Naive thymus-derived CD4-positive, alpha-beta T cell (primary cell): ENCODE results near the gene MTHFD2L. TPM values are rescaled to one million over a fixed set of nuclear protein-coding genes. Genes with fewer than 3 reads are reported as not detected.

Source experiments
- ATAC-seq: fragments of 150-1000 bp; cut with Tn5 transposase; 2 replicates; pipeline ENCODE4 v1.10.0; 2021; ENCODE audit warnings: mild to moderate bottlenecking, moderate library complexity
- CTCF ChIA-PET: fragments of 350-600 bp; sonication (Branson Sonifier 250); formaldehyde crosslinking; loops from one replicate; lab custom pipeline; 2021; ENCODE audit warnings: antibody characterized with exemption; lab: Charles Lee
- POLR2A ChIA-PET: fragments of 350-600 bp; sonication (Branson Sonifier 250); formaldehyde crosslinking; loops from one replicate; lab custom pipeline; 2021; ENCODE audit warnings: antibody characterized with exemption, inconsistent platforms; lab: Charles Lee
- DNase-seq, 9 donors: peaks; one replicate each; pipeline versions ENCODE4 v3.0.0 to v3.0.0-alpha.2; 2020 to 2022; ENCODE audit warnings: mixed read lengths in 1 of 9
- H3K27ac ChIP-seq: one replicate; pipeline ENCODE4 v1.7.0; 2013; ENCODE audit warnings: mild to moderate bottlenecking, low read depth, low read length, moderate library complexity
- H3K27me3 ChIP-seq, 2 donors: one replicate each; pipeline ENCODE4 v1.7.0; 2013; ENCODE audit warnings: low read length in 2 of 2, mild to moderate bottlenecking in 2 of 2, moderate library complexity in 2 of 2; ENCODE audit not compliant: control insufficient read depth in 2 of 2, insufficient read depth in 2 of 2
- H3K36me3 ChIP-seq, 3 experiments: 1 replicate in 2 of 3; 2 replicates in 1 of 3; pipeline ENCODE4 v1.7.0; 2013; ENCODE audit warnings: low read length in 3 of 3, mild to moderate bottlenecking in 3 of 3, moderate library complexity in 1 of 3; ENCODE audit not compliant: insufficient read depth in 3 of 3, control insufficient read depth in 2 of 3
- H3K4me1 ChIP-seq, 2 donors: one replicate each; pipeline ENCODE4 v1.7.0; 2013; ENCODE audit warnings: low read length in 2 of 2, mild to moderate bottlenecking in 2 of 2, moderate library complexity in 1 of 2; ENCODE audit not compliant: control insufficient read depth in 2 of 2, insufficient read depth in 2 of 2
- H3K4me3 ChIP-seq: 2 replicates; pipeline ENCODE4 v1.7.0; 2013; ENCODE audit warnings: mild to moderate bottlenecking, low read length
- H3K9me3 ChIP-seq, 3 experiments: 1 replicate in 2 of 3; 2 replicates in 1 of 3; pipeline ENCODE4 v1.7.0; 2013; ENCODE audit warnings: low read length in 3 of 3; ENCODE audit not compliant: control insufficient read depth in 2 of 3
- H3K27ac Mint-ChIP-seq, 9 donors: one replicate each; pipeline ENCODE4 v1.8.0; 2020 to 2022; ENCODE audit warnings: mixed read lengths in 9 of 9, mild to moderate bottlenecking in 8 of 9, moderate library complexity in 5 of 9, inconsistent platforms in 2 of 9
- H3K27me3 Mint-ChIP-seq, 5 donors: one replicate each; pipeline ENCODE4 v1.8.0; 2021 to 2022; ENCODE audit warnings: mixed read lengths in 5 of 5, mild to moderate bottlenecking in 1 of 5
- H3K36me3 Mint-ChIP-seq, 5 donors: one replicate each; pipeline ENCODE4 v1.8.0; 2020 to 2022; ENCODE audit warnings: mixed read lengths in 5 of 5, mild to moderate bottlenecking in 3 of 5, inconsistent platforms in 1 of 5
- H3K4me1 Mint-ChIP-seq, 7 donors: one replicate each; pipeline ENCODE4 v1.8.0; 2020 to 2022; ENCODE audit warnings: mixed read lengths in 7 of 7, mild to moderate bottlenecking in 3 of 7, inconsistent platforms in 1 of 7
- H3K4me3 Mint-ChIP-seq, 10 donors: one replicate each; pipeline ENCODE4 v1.8.0; 2020 to 2022; ENCODE audit warnings: mild to moderate bottlenecking in 10 of 10, mixed read lengths in 10 of 10, moderate library complexity in 6 of 10, inconsistent platforms in 2 of 10
- H3K9me3 Mint-ChIP-seq, 11 donors: one replicate each; pipeline ENCODE4 v1.8.0; 2020 to 2022; ENCODE audit warnings: mixed read lengths in 11 of 11, mild to moderate bottlenecking in 4 of 11, inconsistent platforms in 1 of 11, moderate library complexity in 1 of 11
- intact Hi-C, 2 donors: fragments of 100-400 bp; cut with micrococcal nuclease; formaldehyde crosslinking; loops; one replicate each; pipeline ENCODE4 v1.15.1; 2023
- polyA plus RNA-seq, 2 donors: library from polyadenylated mRNA; unstranded; fragments of 300-500 nt; fragmentation: Illumina TruSeq; gene quantifications; one replicate each; pipeline ENCODE4 v1.2.3, GENCODE V29; 2021
- total RNA-seq, 6 experiments: library from RNA in 5 of 6; stranded (reverse) in 5 of 6; gene quantifications; 1 replicate in 5 of 6; 2 replicates in 1 of 6; pipeline ENCODE4 v1.2.3 and lab custom pipeline; 2021 to 2026

Gene MTHFD2L
- total and polyA plus RNA-seq, 7 experiments from 2014 or later: 2.3 to 13.7 (median 10.2) TPM

DNA sequence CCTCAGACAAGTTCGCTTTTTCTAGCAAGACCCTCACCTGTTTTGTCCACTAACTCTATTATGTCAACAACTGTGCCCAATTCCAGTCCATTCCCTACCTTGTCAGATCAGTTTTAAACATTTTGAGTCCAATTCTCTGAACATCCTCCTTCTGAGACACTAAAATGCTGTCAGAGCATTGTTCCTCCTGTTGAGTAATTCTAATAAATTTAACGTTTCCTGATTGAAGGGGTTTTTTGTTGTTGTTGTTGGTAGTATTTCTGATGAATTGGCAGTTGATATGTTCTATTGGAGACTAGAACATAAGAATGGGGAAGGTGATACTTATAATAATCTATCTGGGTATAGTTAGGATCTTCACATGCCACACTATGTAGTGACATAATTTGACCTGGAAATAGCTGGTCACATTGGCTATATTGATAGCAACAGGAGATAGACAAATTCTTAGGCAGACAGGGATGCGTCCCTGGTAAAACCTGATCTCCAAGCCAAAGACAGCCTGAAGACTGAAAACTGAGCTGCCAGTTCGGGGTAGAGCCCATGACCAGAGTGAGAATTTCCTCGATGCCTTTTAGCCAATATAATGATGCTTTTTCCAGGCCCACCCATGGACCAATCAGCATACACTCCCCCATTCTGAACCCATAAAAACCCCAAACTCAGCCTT lies 46.5 kb upstream of the MTHFD2L start:
- POLR2A ChIA-PET: no interaction called here
- no peaks in the 10 kb centered on the region for H3K36me3 ChIP-seq
- H3K27me3 Mint-ChIP-seq: peaks cover 0 to 13% (median 5%) of the 10 kb centered on the region in 5 donors
- no peaks in the 10 kb centered on the region for H3K36me3 Mint-ChIP-seq
- DNase-seq: no peak
- no peak overlapping the region for H3K27ac ChIP-seq
- H3K27me3 ChIP-seq: no peaks in the 10 kb centered on the region
- CTCF ChIA-PET: no interaction called here
- H3K4me3 Mint-ChIP-seq: no peak overlapping the region
- no peaks in the 10 kb centered on the region for H3K9me3 ChIP-seq
- ATAC-seq: no peak
- intact Hi-C loops: no loop called here
- no peaks in the 10 kb centered on the region for H3K4me1 Mint-ChIP-seq
- H3K4me3 ChIP-seq: no peak overlapping the region
- H3K27ac Mint-ChIP-seq: no peak overlapping the region
- H3K9me3 Mint-ChIP-seq: no peaks in the 10 kb centered on the region
- H3K4me1 ChIP-seq: no peaks in the 10 kb centered on the region

DNA sequence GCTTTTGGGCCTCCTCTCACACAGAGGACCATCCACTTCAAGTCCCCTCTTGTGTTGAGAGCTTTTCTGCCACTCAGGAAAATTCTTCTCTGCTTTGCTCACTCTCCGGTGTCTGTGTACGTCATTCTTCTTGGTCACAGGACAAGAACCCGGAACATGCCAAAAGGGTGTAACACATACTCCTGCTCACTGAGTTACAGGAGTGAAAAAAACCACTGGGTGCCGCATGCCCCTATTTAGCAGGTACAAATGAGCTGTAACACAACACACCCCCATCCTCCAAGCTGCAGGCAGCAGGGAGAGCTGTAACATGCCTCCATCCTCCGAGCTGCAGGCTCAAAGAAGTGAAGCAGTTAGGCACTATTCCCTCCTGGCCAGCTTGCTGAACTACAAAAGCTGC lies 45.9 kb upstream of the MTHFD2L start:
- no peaks in the 10 kb centered on the region for H3K4me1 ChIP-seq
- no peak overlapping the region for H3K27ac ChIP-seq
- no peaks in the 10 kb centered on the region for H3K36me3 Mint-ChIP-seq
- intact Hi-C loops: no loop called here
- no peak for ATAC-seq
- ChIA-PET POLR2A (no interaction called here), CTCF (no interaction called here)
- no peak overlapping the region for H3K4me3 ChIP-seq
- no peaks in the 10 kb centered on the region for H3K9me3 Mint-ChIP-seq
- no peaks in the 10 kb centered on the region for H3K4me1 Mint-ChIP-seq
- no peaks in the 10 kb centered on the region for H3K36me3 ChIP-seq
- H3K27me3 Mint-ChIP-seq: peaks cover 0 to 12% (median 5%) of the 10 kb centered on the region in 5 donors
- H3K9me3 ChIP-seq: no peaks in the 10 kb centered on the region
- H3K27ac Mint-ChIP-seq: no peak overlapping the region
- DNase-seq: no peak
- H3K4me3 Mint-ChIP-seq: no peak overlapping the region
- no peaks in the 10 kb centered on the region for H3K27me3 ChIP-seq

DNA sequence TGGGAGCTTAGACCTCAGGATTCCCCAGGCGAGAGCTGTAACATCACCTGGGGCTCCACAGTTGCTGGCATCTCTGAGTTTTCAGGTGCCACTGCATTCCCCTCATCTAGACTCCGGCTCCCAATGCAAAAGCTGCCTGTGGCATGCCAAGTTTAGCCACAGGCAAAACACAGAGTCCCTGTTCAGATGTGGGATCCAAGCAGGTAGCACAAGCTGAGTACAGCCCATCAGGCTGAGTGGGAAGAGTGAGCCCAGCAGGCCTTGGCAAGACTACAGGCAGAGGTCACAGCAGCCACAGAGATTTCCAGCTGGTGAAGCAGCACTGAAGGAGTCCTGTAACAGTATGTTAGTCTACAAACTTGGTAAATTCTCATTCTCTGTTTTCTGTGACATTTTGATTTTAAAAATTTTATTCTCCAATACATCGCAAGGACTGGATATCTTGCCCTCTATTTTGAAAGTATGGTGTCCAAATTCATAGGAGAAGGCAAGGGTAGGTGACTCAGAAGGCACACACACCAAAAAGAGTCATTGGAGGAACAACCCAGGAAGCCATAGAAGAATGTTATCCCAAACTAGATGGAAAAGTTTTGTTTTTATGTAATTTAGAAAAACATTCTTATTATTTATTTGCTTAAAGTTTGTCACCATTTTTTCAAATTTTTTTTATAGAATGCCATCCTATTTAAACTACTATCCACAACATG lies 45.4 kb upstream of the MTHFD2L start:
- ChIA-PET POLR2A (no interaction called here), CTCF (no interaction called here)
- ATAC-seq (no peak), DNase-seq (no peak)
- H3K4me3 Mint-ChIP-seq: no peak overlapping the region
- Histone ChIP-seq H3K4me3 (no peak overlapping the region), H3K4me1 (no peaks in the 10 kb centered on the region), H3K27ac (no peak overlapping the region), H3K27me3 (no peaks in the 10 kb centered on the region), H3K9me3 (no peaks in the 10 kb centered on the region), H3K36me3 (no peaks in the 10 kb centered on the region)
- no peaks in the 10 kb centered on the region for H3K9me3 Mint-ChIP-seq
- peaks cover 0 to 13% (median 5%) of the 10 kb centered on the region in 5 donors for H3K27me3 Mint-ChIP-seq
- no peak overlapping the region for H3K27ac Mint-ChIP-seq
- no peaks in the 10 kb centered on the region for H3K36me3 Mint-ChIP-seq
- no peaks in the 10 kb centered on the region for H3K4me1 Mint-ChIP-seq
- intact Hi-C loops: no loop called here

DNA sequence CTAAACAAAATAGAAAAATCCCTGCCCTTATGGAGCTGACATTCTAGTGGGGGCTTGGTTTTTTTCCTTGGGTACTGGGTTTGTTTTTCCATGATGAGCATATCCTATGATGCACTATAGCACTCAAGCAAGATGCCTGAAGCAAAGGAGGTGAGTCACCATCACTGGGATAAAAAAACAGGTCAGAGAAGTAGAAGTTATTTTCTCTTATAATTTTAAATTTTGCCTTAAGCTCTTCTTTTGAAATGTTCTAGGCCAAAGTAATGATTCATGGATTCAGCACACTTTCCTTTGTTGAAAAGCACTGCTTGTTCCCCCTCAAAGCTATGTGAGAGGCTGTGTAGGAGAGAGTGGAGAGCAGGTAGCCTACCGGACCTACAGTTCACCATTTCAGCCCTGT lies 43.7 kb upstream of the MTHFD2L start:
- Histone ChIP-seq H3K9me3 (no peaks in the 10 kb centered on the region), H3K27me3 (no peaks in the 10 kb centered on the region), H3K4me1 (no peaks in the 10 kb centered on the region), H3K36me3 (no peaks in the 10 kb centered on the region), H3K27ac (no peak overlapping the region), H3K4me3 (no peak overlapping the region)
- no peaks in the 10 kb centered on the region for H3K4me1 Mint-ChIP-seq
- intact Hi-C loops: no loop called here
- ChIA-PET POLR2A (no interaction called here), CTCF (no interaction called here)
- no peak overlapping the region for H3K27ac Mint-ChIP-seq
- no peaks in the 10 kb centered on the region for H3K36me3 Mint-ChIP-seq
- no peak for DNase-seq
- H3K9me3 Mint-ChIP-seq: no peaks in the 10 kb centered on the region
- no peak overlapping the region for H3K4me3 Mint-ChIP-seq
- H3K27me3 Mint-ChIP-seq: peaks cover 0 to 13% (median 5%) of the 10 kb centered on the region in 5 donors
- no peak for ATAC-seq

DNA sequence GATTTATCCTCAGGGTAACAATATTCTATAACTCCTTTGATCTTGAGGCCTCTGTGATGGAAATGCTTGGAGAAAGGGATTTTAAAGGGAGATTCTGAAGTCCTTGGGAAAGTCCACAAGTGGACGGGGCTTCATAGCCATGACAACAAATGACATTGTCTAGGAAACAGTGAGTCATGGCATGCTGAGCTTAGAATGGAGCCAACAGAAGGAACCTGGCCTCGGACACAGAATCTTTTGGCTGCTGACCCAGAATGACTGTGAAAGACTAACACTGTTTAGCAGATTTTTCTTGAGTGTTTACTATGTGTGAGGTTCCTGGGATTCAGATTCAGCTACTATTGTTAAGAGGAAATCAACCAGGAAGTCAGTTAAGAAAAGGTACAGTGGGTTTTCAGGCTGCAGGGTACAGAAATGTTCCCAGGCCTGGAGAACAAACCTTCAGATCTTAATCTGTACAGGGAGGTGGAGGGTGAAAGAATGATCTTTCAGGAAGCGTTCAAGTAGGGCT lies 40.8 kb upstream of the MTHFD2L start:
- H3K4me3 ChIP-seq: no peak overlapping the region
- ATAC-seq (no peak), DNase-seq (no peak)
- intact Hi-C loops: no loop called here
- H3K4me1 ChIP-seq: no peaks in the 10 kb centered on the region
- no peak overlapping the region for H3K4me3 Mint-ChIP-seq
- no peaks in the 10 kb centered on the region for H3K36me3 ChIP-seq
- H3K9me3 Mint-ChIP-seq: peaks cover 0 to under 1% (median 0%) of the 10 kb centered on the region in 11 donors
- CTCF ChIA-PET: interaction anchor here (0.8 kb wide), 1 partner anchor 8 kb away, joined by 3 read pairs; no protein-coding TSS in a partner anchor
- peaks cover 0 to 14% (median 9%) of the 10 kb centered on the region in 5 donors for H3K27me3 Mint-ChIP-seq
- no peaks in the 10 kb centered on the region for H3K9me3 ChIP-seq
- no peak overlapping the region for H3K27ac ChIP-seq
- no peak overlapping the region for H3K27ac Mint-ChIP-seq
- no peaks in the 10 kb centered on the region for H3K27me3 ChIP-seq
- POLR2A ChIA-PET: no interaction called here
- no peaks in the 10 kb centered on the region for H3K36me3 Mint-ChIP-seq
- H3K4me1 Mint-ChIP-seq: no peaks in the 10 kb centered on the region

DNA sequence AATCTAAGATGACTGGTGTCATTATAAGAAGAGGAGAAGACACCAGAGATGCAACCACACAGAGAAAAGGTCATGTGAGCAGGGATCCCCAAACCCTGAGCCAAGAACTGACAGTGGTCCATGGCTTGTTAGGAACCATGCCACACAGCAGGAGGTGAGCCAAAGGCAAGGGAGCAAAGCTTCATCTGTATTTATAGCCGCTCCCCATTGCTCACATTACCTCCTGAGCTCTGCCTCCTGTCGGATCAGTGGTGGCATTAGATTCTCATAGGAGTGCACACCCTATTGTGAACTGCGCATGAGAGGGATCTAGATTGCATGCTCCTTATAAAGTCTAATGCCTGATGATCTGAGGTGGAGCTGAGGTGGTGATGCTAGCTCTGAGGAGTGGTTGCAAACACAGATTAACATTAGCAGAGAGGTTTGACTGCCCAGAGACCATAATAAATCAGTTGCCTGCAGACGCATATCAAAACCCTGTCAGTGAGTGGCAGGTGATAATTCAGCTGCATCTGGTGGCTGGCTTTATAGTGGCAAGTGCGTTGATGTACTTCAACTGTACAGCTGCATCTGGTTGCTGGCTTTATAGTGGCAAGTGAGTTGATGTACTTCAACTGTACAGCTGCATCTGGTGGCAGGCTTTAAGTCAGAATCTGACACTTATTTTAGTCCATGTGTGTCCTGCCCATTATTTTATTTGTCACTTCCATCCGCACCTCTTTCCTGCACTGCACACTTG lies 39.1 kb upstream of the MTHFD2L start:
- H3K9me3 Mint-ChIP-seq: peaks cover 0 to 3% (median 0%) of the 10 kb centered on the region in 11 donors
- DNase-seq (no peak), ATAC-seq (no peak)
- no peaks in the 10 kb centered on the region for H3K36me3 Mint-ChIP-seq
- Histone ChIP-seq H3K27ac (no peak overlapping the region), H3K4me3 (no peak overlapping the region), H3K36me3 (no peaks in the 10 kb centered on the region), H3K9me3 (no peaks in the 10 kb centered on the region), H3K4me1 (no peaks in the 10 kb centered on the region), H3K27me3 (no peaks in the 10 kb centered on the region)
- intact Hi-C loops: no loop called here
- H3K4me3 Mint-ChIP-seq: no peak overlapping the region
- H3K27ac Mint-ChIP-seq: no peak overlapping the region
- H3K27me3 Mint-ChIP-seq: peaks cover 0 to 14% (median 4%) of the 10 kb centered on the region in 5 donors
- no peaks in the 10 kb centered on the region for H3K4me1 Mint-ChIP-seq
- POLR2A ChIA-PET: no interaction called here
- CTCF ChIA-PET: no interaction called here
